Upper lobe of left lung (tissue), 4 donors: ENCODE data around the gene NAB2.

ENCODE experiments used
- EP300 ChIP-seq, 4 donors: sonication (generic); formaldehyde crosslinking; IDR thresholded peaks; one replicate each; pipeline ENCODE4 v1.5.1; 2017; ENCODE audit warnings: antibody characterized with exemption in 4 of 4, control low read depth in 2 of 4
- POLR2A ChIP-seq, 4 donors: fragments of 450-650 bp; IDR thresholded peaks; one replicate each; pipeline ENCODE4 v1.5.1; 2016 to 2017; ENCODE audit warnings: antibody characterized with exemption in 4 of 4, mild to moderate bottlenecking in 2 of 4
- POLR2AphosphoS5 ChIP-seq, 2 donors: sonication (generic); formaldehyde crosslinking; IDR thresholded peaks; one replicate each; pipeline ENCODE4 v1.5.1; 2017; ENCODE audit warnings: antibody characterized with exemption in 2 of 2
- TF ChIP-seq, protein P1 (sequence below), 6 experiments: fragments of 450-650 bp in 4 of 6; fragments of 200-600 bp in 2 of 6; sonication (generic) in 2 of 6; IDR thresholded peaks; one replicate each; pipeline ENCODE4 v1.5.1; 2016 to 2019; ENCODE audit warnings: antibody characterized with exemption in 6 of 6

DNA sequence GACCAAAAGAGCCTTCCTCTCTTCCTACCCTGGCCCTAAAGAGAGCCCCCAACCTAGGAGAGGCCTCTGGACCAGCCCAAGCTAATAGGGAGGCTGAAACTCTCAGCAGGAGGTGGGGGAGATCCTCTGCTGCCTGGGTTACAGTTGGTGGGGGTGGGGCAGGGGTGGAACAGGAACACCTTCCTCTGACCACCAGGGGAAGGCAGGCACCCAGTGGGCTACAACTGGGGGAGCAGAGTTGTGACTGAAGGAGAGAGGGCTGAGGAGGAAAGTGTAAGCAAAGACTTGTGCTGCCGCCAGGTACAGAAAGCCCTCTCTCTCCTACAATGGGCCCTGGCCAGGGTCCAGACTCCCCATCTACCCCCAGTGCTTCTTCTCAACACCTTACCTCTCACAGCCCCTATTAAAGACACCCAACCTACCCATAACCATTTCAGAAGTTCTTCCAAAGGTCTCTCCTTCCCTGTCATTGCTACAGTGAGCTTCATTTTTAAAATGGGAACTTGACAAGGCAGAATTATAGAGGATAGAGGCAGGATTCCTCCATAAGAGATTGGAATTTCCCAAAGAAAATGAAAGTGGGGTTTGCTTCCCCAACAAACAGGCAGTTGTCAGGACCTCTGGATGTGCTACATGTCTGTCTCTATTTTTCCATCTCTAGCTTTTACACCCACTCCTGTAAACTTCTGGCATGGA lies 40.3 kb upstream of the NAB2 start:
- TF ChIP-seq, protein P1, sequence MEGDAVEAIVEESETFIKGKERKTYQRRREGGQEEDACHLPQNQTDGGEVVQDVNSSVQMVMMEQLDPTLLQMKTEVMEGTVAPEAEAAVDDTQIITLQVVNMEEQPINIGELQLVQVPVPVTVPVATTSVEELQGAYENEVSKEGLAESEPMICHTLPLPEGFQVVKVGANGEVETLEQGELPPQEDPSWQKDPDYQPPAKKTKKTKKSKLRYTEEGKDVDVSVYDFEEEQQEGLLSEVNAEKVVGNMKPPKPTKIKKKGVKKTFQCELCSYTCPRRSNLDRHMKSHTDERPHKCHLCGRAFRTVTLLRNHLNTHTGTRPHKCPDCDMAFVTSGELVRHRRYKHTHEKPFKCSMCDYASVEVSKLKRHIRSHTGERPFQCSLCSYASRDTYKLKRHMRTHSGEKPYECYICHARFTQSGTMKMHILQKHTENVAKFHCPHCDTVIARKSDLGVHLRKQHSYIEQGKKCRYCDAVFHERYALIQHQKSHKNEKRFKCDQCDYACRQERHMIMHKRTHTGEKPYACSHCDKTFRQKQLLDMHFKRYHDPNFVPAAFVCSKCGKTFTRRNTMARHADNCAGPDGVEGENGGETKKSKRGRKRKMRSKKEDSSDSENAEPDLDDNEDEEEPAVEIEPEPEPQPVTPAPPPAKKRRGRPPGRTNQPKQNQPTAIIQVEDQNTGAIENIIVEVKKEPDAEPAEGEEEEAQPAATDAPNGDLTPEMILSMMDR (IDR thresholded peaks at IDR 0.05): no peak
- TF ChIP-seq EP300 (IDR thresholded peaks at IDR 0.05) (no peak), POLR2A (IDR thresholded peaks at IDR 0.05) (no peak), POLR2AphosphoS5 (IDR thresholded peaks at IDR 0.05) (no peak)
